ENCODE data around the gene FGD5. TPM values are rescaled to one million over a fixed set of nuclear protein-coding genes. Genes with fewer than 3 reads are reported as not detected.

Gene FGD5
- polyA plus RNA-seq, 1 of the 3 experiments (the other 2 are of a cell fraction), result not detected

GRCh38 chr3:14772533-14773138 is 46.1 kb upstream of the FGD5 start:
- WGBS (ENCODE audit: low lambda C conversion rate), result 57% methylated on average over 15 of the region's 16 CpGs
- CTCF ChIA-PET, result no interaction called here

More at GRCh38 chr3:14772533-14773138, 46.1 kb upstream of the FGD5 start:
- no peak for TF ChIP-seq POLR2AphosphoS5 (IDR thresholded peaks at IDR 0.05; ENCODE audit: low read depth, low read length)
- no peak for TF ChIP-seq SMC3 (IDR thresholded peaks at IDR 0.05; ENCODE audit: low read depth, low read length)
- no peak for TF ChIP-seq NFIC (IDR thresholded peaks at IDR 0.05; ENCODE audit: borderline replicate concordance)
- no peak for TF ChIP-seq ELF1 (IDR thresholded peaks at IDR 0.05)
- TF ChIP-seq, protein P1, sequence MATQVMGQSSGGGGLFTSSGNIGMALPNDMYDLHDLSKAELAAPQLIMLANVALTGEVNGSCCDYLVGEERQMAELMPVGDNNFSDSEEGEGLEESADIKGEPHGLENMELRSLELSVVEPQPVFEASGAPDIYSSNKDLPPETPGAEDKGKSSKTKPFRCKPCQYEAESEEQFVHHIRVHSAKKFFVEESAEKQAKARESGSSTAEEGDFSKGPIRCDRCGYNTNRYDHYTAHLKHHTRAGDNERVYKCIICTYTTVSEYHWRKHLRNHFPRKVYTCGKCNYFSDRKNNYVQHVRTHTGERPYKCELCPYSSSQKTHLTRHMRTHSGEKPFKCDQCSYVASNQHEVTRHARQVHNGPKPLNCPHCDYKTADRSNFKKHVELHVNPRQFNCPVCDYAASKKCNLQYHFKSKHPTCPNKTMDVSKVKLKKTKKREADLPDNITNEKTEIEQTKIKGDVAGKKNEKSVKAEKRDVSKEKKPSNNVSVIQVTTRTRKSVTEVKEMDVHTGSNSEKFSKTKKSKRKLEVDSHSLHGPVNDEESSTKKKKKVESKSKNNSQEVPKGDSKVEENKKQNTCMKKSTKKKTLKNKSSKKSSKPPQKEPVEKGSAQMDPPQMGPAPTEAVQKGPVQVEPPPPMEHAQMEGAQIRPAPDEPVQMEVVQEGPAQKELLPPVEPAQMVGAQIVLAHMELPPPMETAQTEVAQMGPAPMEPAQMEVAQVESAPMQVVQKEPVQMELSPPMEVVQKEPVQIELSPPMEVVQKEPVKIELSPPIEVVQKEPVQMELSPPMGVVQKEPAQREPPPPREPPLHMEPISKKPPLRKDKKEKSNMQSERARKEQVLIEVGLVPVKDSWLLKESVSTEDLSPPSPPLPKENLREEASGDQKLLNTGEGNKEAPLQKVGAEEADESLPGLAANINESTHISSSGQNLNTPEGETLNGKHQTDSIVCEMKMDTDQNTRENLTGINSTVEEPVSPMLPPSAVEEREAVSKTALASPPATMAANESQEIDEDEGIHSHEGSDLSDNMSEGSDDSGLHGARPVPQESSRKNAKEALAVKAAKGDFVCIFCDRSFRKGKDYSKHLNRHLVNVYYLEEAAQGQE (IDR thresholded peaks at IDR 0.05; ENCODE audit: low read depth, low read length), result no peak
- TF ChIP-seq NRF1 (IDR thresholded peaks at IDR 0.05; ENCODE audit: low read depth, low read length), result no peak
- no peak for TF ChIP-seq EZH2phosphoT487 (IDR thresholded peaks at IDR 0.05; ENCODE audit: borderline replicate concordance, low read depth)
- no peak for TF ChIP-seq RAD21 (IDR thresholded peaks at IDR 0.05; ENCODE audit: low read length)
- TF ChIP-seq ZBTB33 (IDR thresholded peaks at IDR 0.05; ENCODE audit: borderline replicate concordance, low read depth), result no peak
- no peak for TF ChIP-seq EP300 (IDR thresholded peaks at IDR 0.05; ENCODE audit: borderline replicate concordance in 1 of 2, low read depth in 1 of 2, low read length in 1 of 2)
- no peak for TF ChIP-seq YY1 (IDR thresholded peaks at IDR 0.05; ENCODE audit: low read depth)
- TF ChIP-seq CTCF (IDR thresholded peaks at IDR 0.05), result no peak
- no peak for TF ChIP-seq USF2 (IDR thresholded peaks at IDR 0.05; ENCODE audit: borderline replicate concordance, low read depth, low read length)
- TF ChIP-seq RCOR1 (IDR thresholded peaks at IDR 0.05; ENCODE audit: low read length), result no peak
- no peak for TF ChIP-seq MEF2A (IDR thresholded peaks at IDR 0.05; ENCODE audit: borderline replicate concordance, low read depth)
- TF ChIP-seq USF1 (IDR thresholded peaks at IDR 0.05; ENCODE audit: borderline replicate concordance, low read depth), result no peak
- TF ChIP-seq GATA2 (CRISPR knock-in tag; IDR thresholded peaks at IDR 0.05), result no peak
- no peaks in the 10 kb centered on the region for H3K27me3 ChIP-seq (ENCODE audit: insufficient read depth)
- no peak overlapping the region for H3K27ac ChIP-seq (ENCODE audit: low read depth in 2 of 2, low read length in 1 of 2)
- no peaks in the 10 kb centered on the region for H3K4me1 ChIP-seq (ENCODE audit: control insufficient read depth in 1 of 2, insufficient read depth in 2 of 2, low read depth in 1 of 2, low read length in 1 of 2)
- no peaks in the 10 kb centered on the region for H4K20me1 ChIP-seq (ENCODE audit: insufficient read depth)
- no peaks in the 10 kb centered on the region for H3K36me3 ChIP-seq (replicated peaks in 1 of 2; ENCODE audit: control insufficient read depth in 1 of 2, insufficient read depth in 2 of 2, low read length in 1 of 2)
- H3K9ac ChIP-seq, result no peak overlapping the region
- no peak for DNase-seq
- no peak overlapping the region for H3K4me2 ChIP-seq
- no peak overlapping the region for H3K4me3 ChIP-seq (ENCODE audit: low read depth in 2 of 2, low read length in 1 of 2)
- no peak overlapping the region for H2AFZ ChIP-seq (ENCODE audit: low read depth)
- no peaks in the 10 kb centered on the region for H3K9me2 ChIP-seq
- no peaks in the 10 kb centered on the region for H3K79me2 ChIP-seq (ENCODE audit: insufficient read depth)
- POLR2A ChIA-PET, result no interaction called here
- H3F3A ChIP-seq (replicated peaks; ENCODE audit: insufficient read depth), result no peaks in the 10 kb centered on the region
- no peaks in the 10 kb centered on the region for H3K9me3 ChIP-seq

Data from SK-N-SH (cell line).